GM12872 (cell line): ENCODE measurements around the gene PRDX4.

ENCODE experiments used
- TF ChIP-seq, protein P1 (sequence below): IDR thresholded peaks from 3 replicates; pipeline ENCODE4 v1.5.1; 2011; ENCODE audit warnings: low read depth, mild to moderate bottlenecking, low read length, moderate library complexity; ENCODE audit not compliant: insufficient read depth

Gene PRDX4

DNA sequence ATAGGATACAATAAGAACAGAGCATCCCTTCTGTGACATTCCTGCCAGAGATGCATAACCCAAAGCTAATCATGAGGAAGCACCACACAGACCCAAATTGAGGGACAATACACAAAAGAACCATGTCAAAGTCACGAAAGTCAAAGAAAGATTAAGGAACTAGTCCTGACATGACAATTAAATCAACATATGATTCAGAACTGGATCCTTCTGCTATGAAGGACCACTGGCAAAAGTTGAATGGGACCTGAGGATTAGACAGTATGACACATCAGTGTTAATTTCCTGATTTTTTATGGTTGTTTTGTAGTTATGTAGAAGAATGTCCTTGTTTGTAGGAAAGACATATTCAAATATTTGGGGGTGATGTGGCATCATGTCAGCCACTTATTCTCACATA, 61.9 kb downstream of the PRDX4 start:
- TF ChIP-seq, protein P1, sequence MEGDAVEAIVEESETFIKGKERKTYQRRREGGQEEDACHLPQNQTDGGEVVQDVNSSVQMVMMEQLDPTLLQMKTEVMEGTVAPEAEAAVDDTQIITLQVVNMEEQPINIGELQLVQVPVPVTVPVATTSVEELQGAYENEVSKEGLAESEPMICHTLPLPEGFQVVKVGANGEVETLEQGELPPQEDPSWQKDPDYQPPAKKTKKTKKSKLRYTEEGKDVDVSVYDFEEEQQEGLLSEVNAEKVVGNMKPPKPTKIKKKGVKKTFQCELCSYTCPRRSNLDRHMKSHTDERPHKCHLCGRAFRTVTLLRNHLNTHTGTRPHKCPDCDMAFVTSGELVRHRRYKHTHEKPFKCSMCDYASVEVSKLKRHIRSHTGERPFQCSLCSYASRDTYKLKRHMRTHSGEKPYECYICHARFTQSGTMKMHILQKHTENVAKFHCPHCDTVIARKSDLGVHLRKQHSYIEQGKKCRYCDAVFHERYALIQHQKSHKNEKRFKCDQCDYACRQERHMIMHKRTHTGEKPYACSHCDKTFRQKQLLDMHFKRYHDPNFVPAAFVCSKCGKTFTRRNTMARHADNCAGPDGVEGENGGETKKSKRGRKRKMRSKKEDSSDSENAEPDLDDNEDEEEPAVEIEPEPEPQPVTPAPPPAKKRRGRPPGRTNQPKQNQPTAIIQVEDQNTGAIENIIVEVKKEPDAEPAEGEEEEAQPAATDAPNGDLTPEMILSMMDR, result no peak

DNA sequence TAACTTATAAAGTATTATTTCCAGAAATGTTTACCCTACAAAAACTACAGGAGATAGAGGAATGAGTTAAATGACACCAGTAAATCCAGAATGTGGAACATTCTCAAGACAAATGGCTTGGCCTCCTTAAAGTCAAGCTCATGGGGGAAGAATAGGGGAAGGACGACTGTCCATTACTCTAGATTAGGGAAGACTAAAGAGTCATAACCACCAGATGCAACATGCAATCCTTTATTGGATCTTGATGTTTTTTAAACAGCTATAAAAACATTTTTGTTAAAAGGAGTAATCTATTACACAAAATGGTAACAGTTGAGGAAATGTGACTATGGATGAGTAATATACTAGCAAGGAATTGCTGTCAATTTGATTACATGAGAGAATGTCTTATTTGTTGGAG, 64.7 kb downstream of the PRDX4 start:
- TF ChIP-seq, protein P1, result no peak

DNA sequence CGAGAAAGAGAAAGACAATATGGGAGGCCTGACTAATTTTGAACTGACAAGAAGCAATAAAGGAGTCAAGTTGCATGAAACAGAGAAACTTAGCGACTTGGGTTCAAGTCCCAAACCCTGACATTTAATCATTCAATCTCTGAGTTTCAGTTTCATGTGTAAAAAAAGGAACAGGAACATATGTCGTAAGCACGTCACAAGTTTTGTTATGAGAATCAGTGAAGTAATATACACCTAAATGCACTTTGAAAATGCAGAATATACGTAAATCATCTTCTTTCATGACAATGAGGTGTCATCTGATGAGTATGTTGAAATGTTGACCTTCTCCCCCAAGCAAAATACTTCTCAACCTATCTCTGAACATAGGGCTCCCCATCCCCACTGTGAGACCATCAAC, 65.4 kb downstream of the PRDX4 start:
- TF ChIP-seq, protein P1, result no peak
